IPS-18c (cell line): ENCODE data around the gene FBXL17.
"Not testable (repeated sequence)": the region's sequence is repeated elsewhere in the genome, so short reads cannot be mapped to it uniquely, and the experiment has no call there.

ENCODE experiments used
- H3K4me3 ChIP-seq: 2 replicates; pipeline ENCODE4 v1.7.0; 2013; ENCODE audit warnings: low read depth, mild to moderate bottlenecking, low read length, moderate library complexity; ENCODE audit not compliant: insufficient read depth
- H3K9me3 ChIP-seq: one replicate; pipeline ENCODE4 v1.6.1; 2013; ENCODE audit warnings: mild to moderate bottlenecking, low read length, moderate library complexity; ENCODE audit not compliant: control insufficient read depth, insufficient read depth

Gene FBXL17

GRCh38 chr5:108276187-108277050 is 105.5 kb downstream of the FBXL17 start:
- H3K4me3 ChIP-seq = no peak overlapping the region
- H3K9me3 ChIP-seq = no peaks in the 10 kb centered on the region

- not testable (repeated sequence) for H3K4me3 ChIP-seq
Observed at GRCh38 chr5:108274080-108274479, 107.8 kb downstream of the FBXL17 start.

GRCh38 chr5:108271127-108271526 is 110.8 kb downstream of the FBXL17 start:
- Histone ChIP-seq H3K9me3 (no peaks in the 10 kb centered on the region), H3K4me3 (no peak overlapping the region)

More at GRCh38 chr5:108274080-108274479, 107.8 kb downstream of the FBXL17 start:
- not testable (repeated sequence) for H3K9me3 ChIP-seq

GRCh38 chr5:108266242-108266641 is 115.7 kb downstream of the FBXL17 start:
- Histone ChIP-seq H3K9me3 (no peaks in the 10 kb centered on the region), H3K4me3 (no peak overlapping the region)

GRCh38 chr5:108264533-108264932 is 117.4 kb downstream of the FBXL17 start:
- no peak overlapping the region for H3K4me3 ChIP-seq
- no peaks in the 10 kb centered on the region for H3K9me3 ChIP-seq

GRCh38 chr5:108263338-108263737 is 118.6 kb downstream of the FBXL17 start:
- no peaks in the 10 kb centered on the region for H3K9me3 ChIP-seq
- no peak overlapping the region for H3K4me3 ChIP-seq

GRCh38 chr5:108260858-108261170 is 121.1 kb downstream of the FBXL17 start:
- no peak overlapping the region for H3K4me3 ChIP-seq
- no peaks in the 10 kb centered on the region for H3K9me3 ChIP-seq

- Histone ChIP-seq H3K9me3 (no peaks in the 10 kb centered on the region), H3K4me3 (no peak overlapping the region)
Observed at GRCh38 chr5:108260117-108260857, 121.6 kb downstream of the FBXL17 start.

GRCh38 chr5:108259306-108259705 is 122.6 kb downstream of the FBXL17 start:
- Histone ChIP-seq H3K9me3 (no peaks in the 10 kb centered on the region), H3K4me3 (no peak overlapping the region)

GRCh38 chr5:108257996-108258395 is 123.9 kb downstream of the FBXL17 start:
- Histone ChIP-seq H3K4me3 (no peak overlapping the region), H3K9me3 (no peaks in the 10 kb centered on the region)

- Histone ChIP-seq H3K9me3 (no peaks in the 10 kb centered on the region), H3K4me3 (no peak overlapping the region)
Observed at GRCh38 chr5:108255468-108255867, 126.4 kb downstream of the FBXL17 start.

GRCh38 chr5:108251350-108251749 is 130.5 kb downstream of the FBXL17 start:
- no peaks in the 10 kb centered on the region for H3K9me3 ChIP-seq
- no peak overlapping the region for H3K4me3 ChIP-seq

- Histone ChIP-seq H3K4me3 (no peak overlapping the region), H3K9me3 (no peaks in the 10 kb centered on the region)
Observed at GRCh38 chr5:108249785-108250426, 132.0 kb downstream of the FBXL17 start.

- Histone ChIP-seq H3K9me3 (no peaks in the 10 kb centered on the region), H3K4me3 (no peak overlapping the region)
Observed at GRCh38 chr5:108249095-108249784, 132.7 kb downstream of the FBXL17 start.

- H3K9me3 ChIP-seq = no peaks in the 10 kb centered on the region
Observed at GRCh38 chr5:108238936-108239887, 142.7 kb downstream of the FBXL17 start.

GRCh38 chr5:108238461-108238860 is 143.4 kb downstream of the FBXL17 start:
- Histone ChIP-seq H3K4me3 (no peak overlapping the region), H3K9me3 (no peaks in the 10 kb centered on the region)

More at GRCh38 chr5:108238936-108239887, 142.7 kb downstream of the FBXL17 start:
- H3K4me3 ChIP-seq = no peak overlapping the region
